ENCODE measurements around the gene ERC2.

The ERC2 gene

GRCh38 chr3:55567121-55567520, 901.1 kb downstream of the ERC2 start:
- H3K9me3 ChIP-seq (ENCODE audit: control insufficient read depth, insufficient read depth, low read length) = no peaks in the 10 kb centered on the region
- H3K9ac ChIP-seq (ENCODE audit: low read depth, low read length) = no peak overlapping the region
- no peaks in the 10 kb centered on the region for H3K36me3 ChIP-seq (ENCODE audit: control insufficient read depth, insufficient read depth, low read length)
- peaks cover 22% of the 10 kb centered on the region for H3K4me1 ChIP-seq (ENCODE audit: control insufficient read depth, insufficient read depth, low read length)
- H3K4me3 ChIP-seq (ENCODE audit: low read depth, low read length) = no peak overlapping the region
- no peaks in the 10 kb centered on the region for H3K27me3 ChIP-seq (ENCODE audit: control insufficient read depth, insufficient read depth, low read length)
- no peak overlapping the region for H3K27ac ChIP-seq (ENCODE audit: low read depth, low read length)

- H3K9me3 ChIP-seq (ENCODE audit: control insufficient read depth, insufficient read depth, low read length) = no peaks in the 10 kb centered on the region
- H3K4me1 ChIP-seq (ENCODE audit: control insufficient read depth, insufficient read depth, low read length) = peaks cover 7% of the 10 kb centered on the region; the same call in 1 of the 2 replicates
- H3K27ac ChIP-seq (ENCODE audit: low read depth, low read length) = no peak overlapping the region
These were observed 902.7 kb downstream of the ERC2 start for GRCh38 chr3:55565521-55565920.

GRCh38 chr3:55564726-55565125, 903.5 kb downstream of the ERC2 start:
- Histone ChIP-seq H3K27me3 (ENCODE audit: control insufficient read depth, insufficient read depth, low read length) (no peaks in the 10 kb centered on the region), H3K9me3 (ENCODE audit: control insufficient read depth, insufficient read depth, low read length) (no peaks in the 10 kb centered on the region), H3K27ac (ENCODE audit: low read depth, low read length) (no peak overlapping the region), H3K9ac (ENCODE audit: low read depth, low read length) (no peak overlapping the region), H3K4me1 (ENCODE audit: control insufficient read depth, insufficient read depth, low read length) (0 out of 2 replicates have a peak, but pooled peaks cover 3% of the 10 kb centered on the region), H3K36me3 (ENCODE audit: control insufficient read depth, insufficient read depth, low read length) (no peaks in the 10 kb centered on the region), H3K4me3 (ENCODE audit: low read depth, low read length) (no peak overlapping the region)

More at GRCh38 chr3:55565521-55565920, 902.7 kb downstream of the ERC2 start:
- no peak overlapping the region for H3K4me3 ChIP-seq (ENCODE audit: low read depth, low read length)
- no peaks in the 10 kb centered on the region for H3K27me3 ChIP-seq (ENCODE audit: control insufficient read depth, insufficient read depth, low read length)
- H3K9ac ChIP-seq (ENCODE audit: low read depth, low read length) = no peak overlapping the region
- no peaks in the 10 kb centered on the region for H3K36me3 ChIP-seq (ENCODE audit: control insufficient read depth, insufficient read depth, low read length)

GRCh38 chr3:55562700-55563099, 905.6 kb downstream of the ERC2 start:
- H3K27ac ChIP-seq (ENCODE audit: low read depth, low read length) = no peak overlapping the region
- H3K4me1 ChIP-seq (ENCODE audit: control insufficient read depth, insufficient read depth, low read length) = 0 out of 2 replicates have a peak, but pooled peaks cover 3% of the 10 kb centered on the region
- H3K27me3 ChIP-seq (ENCODE audit: control insufficient read depth, insufficient read depth, low read length) = no peaks in the 10 kb centered on the region
- H3K9ac ChIP-seq (ENCODE audit: low read depth, low read length) = no peak overlapping the region
- H3K4me3 ChIP-seq (ENCODE audit: low read depth, low read length) = no peak overlapping the region
- H3K9me3 ChIP-seq (ENCODE audit: control insufficient read depth, insufficient read depth, low read length) = no peaks in the 10 kb centered on the region
- H3K36me3 ChIP-seq (ENCODE audit: control insufficient read depth, insufficient read depth, low read length) = no peaks in the 10 kb centered on the region

GRCh38 chr3:55559500-55560423, 908.5 kb downstream of the ERC2 start:
- Histone ChIP-seq H3K4me1 (ENCODE audit: control insufficient read depth, insufficient read depth, low read length) (peaks cover 27% of the 10 kb centered on the region), H3K27ac (ENCODE audit: low read depth, low read length) (no peak overlapping the region), H3K36me3 (ENCODE audit: control insufficient read depth, insufficient read depth, low read length) (no peaks in the 10 kb centered on the region), H3K9me3 (ENCODE audit: control insufficient read depth, insufficient read depth, low read length) (no peaks in the 10 kb centered on the region), H3K9ac (ENCODE audit: low read depth, low read length) (no peak overlapping the region), H3K27me3 (ENCODE audit: control insufficient read depth, insufficient read depth, low read length) (no peaks in the 10 kb centered on the region), H3K4me3 (ENCODE audit: low read depth, low read length) (no peak overlapping the region)

GRCh38 chr3:55558316-55558715, 910.0 kb downstream of the ERC2 start:
- no peaks in the 10 kb centered on the region for H3K9me3 ChIP-seq (ENCODE audit: control insufficient read depth, insufficient read depth, low read length)
- H3K27me3 ChIP-seq (ENCODE audit: control insufficient read depth, insufficient read depth, low read length) = no peaks in the 10 kb centered on the region
- H3K9ac ChIP-seq (ENCODE audit: low read depth, low read length) = no peak overlapping the region
- no peaks in the 10 kb centered on the region for H3K36me3 ChIP-seq (ENCODE audit: control insufficient read depth, insufficient read depth, low read length)
- H3K27ac ChIP-seq (ENCODE audit: low read depth, low read length) = no peak overlapping the region
- H3K4me3 ChIP-seq (ENCODE audit: low read depth, low read length) = no peak overlapping the region
- peaks cover 37% of the 10 kb centered on the region for H3K4me1 ChIP-seq (ENCODE audit: control insufficient read depth, insufficient read depth, low read length)

GRCh38 chr3:55557549-55557948, 910.7 kb downstream of the ERC2 start:
- Histone ChIP-seq H3K4me3 (ENCODE audit: low read depth, low read length) (no peak overlapping the region), H3K27me3 (ENCODE audit: control insufficient read depth, insufficient read depth, low read length) (no peaks in the 10 kb centered on the region), H3K36me3 (ENCODE audit: control insufficient read depth, insufficient read depth, low read length) (no peaks in the 10 kb centered on the region), H3K9me3 (ENCODE audit: control insufficient read depth, insufficient read depth, low read length) (no peaks in the 10 kb centered on the region), H3K27ac (ENCODE audit: low read depth, low read length) (no peak overlapping the region), H3K9ac (ENCODE audit: low read depth, low read length) (no peak overlapping the region), H3K4me1 (ENCODE audit: control insufficient read depth, insufficient read depth, low read length) (peaks cover 37% of the 10 kb centered on the region)

GRCh38 chr3:55556619-55557537, 911.4 kb downstream of the ERC2 start:
- no peaks in the 10 kb centered on the region for H3K27me3 ChIP-seq (ENCODE audit: control insufficient read depth, insufficient read depth, low read length)
- no peaks in the 10 kb centered on the region for H3K9me3 ChIP-seq (ENCODE audit: control insufficient read depth, insufficient read depth, low read length)
- no peaks in the 10 kb centered on the region for H3K36me3 ChIP-seq (ENCODE audit: control insufficient read depth, insufficient read depth, low read length)
- peak overlapping the region; percentile 59 for H3K27ac ChIP-seq (ENCODE audit: low read depth, low read length)
- H3K9ac ChIP-seq (ENCODE audit: low read depth, low read length) = no peak overlapping the region
- H3K4me1 ChIP-seq (ENCODE audit: control insufficient read depth, insufficient read depth, low read length) = peaks cover 37% of the 10 kb centered on the region
- no peak overlapping the region for H3K4me3 ChIP-seq (ENCODE audit: low read depth, low read length)

GRCh38 chr3:55555873-55556618, 912.2 kb downstream of the ERC2 start:
- H3K27ac ChIP-seq (ENCODE audit: low read depth, low read length) = peak overlapping the region; percentile 59
- no peaks in the 10 kb centered on the region for H3K36me3 ChIP-seq (ENCODE audit: control insufficient read depth, insufficient read depth, low read length)
- H3K9me3 ChIP-seq (ENCODE audit: control insufficient read depth, insufficient read depth, low read length) = no peaks in the 10 kb centered on the region
- H3K27me3 ChIP-seq (ENCODE audit: control insufficient read depth, insufficient read depth, low read length) = no peaks in the 10 kb centered on the region
- H3K9ac ChIP-seq (ENCODE audit: low read depth, low read length) = no peak overlapping the region; the same call in 1 of the 2 replicates
- peaks cover 37% of the 10 kb centered on the region for H3K4me1 ChIP-seq (ENCODE audit: control insufficient read depth, insufficient read depth, low read length)
- no peak overlapping the region for H3K4me3 ChIP-seq (ENCODE audit: low read depth, low read length)

- Histone ChIP-seq H3K27me3 (ENCODE audit: control insufficient read depth, insufficient read depth, low read length) (no peaks in the 10 kb centered on the region), H3K9me3 (ENCODE audit: control insufficient read depth, insufficient read depth, low read length) (no peaks in the 10 kb centered on the region), H3K36me3 (ENCODE audit: control insufficient read depth, insufficient read depth, low read length) (no peaks in the 10 kb centered on the region), H3K4me3 (ENCODE audit: low read depth, low read length) (no peak overlapping the region), H3K27ac (ENCODE audit: low read depth, low read length) (peak overlapping the region; percentile 75), H3K4me1 (ENCODE audit: control insufficient read depth, insufficient read depth, low read length) (peaks cover 37% of the 10 kb centered on the region), H3K9ac (ENCODE audit: low read depth, low read length) (no peak overlapping the region)
These were observed 913.4 kb downstream of the ERC2 start for GRCh38 chr3:55554634-55555425.

All from HUES48 (cell line).